ENCODE data around the gene GPX2. TPM values are rescaled to one million over a fixed set of nuclear protein-coding genes. Genes with fewer than 3 reads are reported as not detected.

The GPX2 gene
- total and polyA plus RNA-seq, 2 donors (not counting 3 experiments of a cell fraction or from before 2014, with no cell fraction given), result not detected

DNA sequence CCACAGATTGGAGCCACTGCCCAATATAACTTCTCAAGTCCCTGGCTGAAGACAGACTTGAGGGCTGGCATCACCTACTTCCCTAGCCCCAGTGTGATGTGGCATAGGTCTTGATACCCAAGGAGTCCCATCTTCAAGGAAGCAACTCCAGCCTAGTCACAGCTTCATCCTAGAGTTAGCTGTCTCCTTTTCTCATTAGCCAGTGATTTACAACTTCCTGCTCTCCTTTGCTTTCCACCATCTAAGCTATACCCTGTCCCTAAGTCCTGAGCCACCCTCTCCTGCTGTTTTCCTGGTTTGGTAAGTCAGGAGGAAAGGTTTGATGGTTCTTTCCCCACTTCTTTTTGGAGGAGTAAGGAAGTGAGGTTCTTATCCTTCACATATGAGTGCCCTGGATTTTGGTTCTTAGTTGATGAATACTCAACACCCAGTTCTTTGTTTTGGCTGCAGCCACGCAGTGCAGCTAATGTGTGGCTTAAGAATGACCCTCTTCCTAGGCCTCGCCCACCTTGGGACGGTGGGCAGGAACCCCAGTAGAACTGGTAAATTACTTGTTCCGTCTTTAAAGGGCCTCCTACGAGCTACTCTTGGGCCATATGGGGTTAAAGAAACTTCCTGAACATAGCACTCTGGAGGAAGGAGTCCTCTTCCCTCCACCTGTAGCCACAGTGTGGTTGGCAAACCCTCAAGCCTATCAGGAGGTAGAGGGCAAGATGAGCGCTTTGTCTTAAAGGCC, 3.9 kb upstream of the GPX2 start:
- Histone ChIP-seq H3K27ac (ENCODE audit: insufficient read depth, low read depth, low read length) (no peak overlapping the region), H3K79me2 (ENCODE audit: control insufficient read depth, insufficient read depth, low read length) (no peaks in the 10 kb centered on the region), H3K4me2 (ENCODE audit: insufficient read depth, low read length) (no peak overlapping the region), H4K20me1 (replicated peaks; ENCODE audit: control insufficient read depth, extremely low read depth, insufficient read depth, low read length) (no peaks in the 10 kb centered on the region), H3K27me3 (ENCODE audit: control insufficient read depth in 2 of 2, insufficient read depth in 2 of 2, low read length in 2 of 2) (no peaks in the 10 kb centered on the region), H2AFZ (ENCODE audit: low read depth, low read length) (no peak overlapping the region), H3K9me3 (replicated peaks; ENCODE audit: control insufficient read depth, insufficient read depth, low read length) (no peaks in the 10 kb centered on the region), H3K9ac (replicated peaks; ENCODE audit: extremely low read depth, insufficient read depth, low read length) (no peak overlapping the region), H3K36me3 (ENCODE audit: control insufficient read depth in 2 of 2, extremely low read depth in 1 of 2, insufficient read depth in 2 of 2, low read length in 2 of 2) (peaks cover 0 to 22% of the 10 kb centered on the region in 2 experiments), H3K9me1 (replicated peaks; ENCODE audit: control insufficient read depth, extremely low read depth, insufficient read depth, low read length) (no peaks in the 10 kb centered on the region), H3K4me1 (ENCODE audit: control insufficient read depth, extremely low read depth, insufficient read depth, low read length) (no peaks in the 10 kb centered on the region), H3K4me3 (replicated peaks in 1 of 3; ENCODE audit: insufficient read depth in 1 of 3, low read depth in 1 of 3, low read length in 3 of 3) (no peak overlapping the region)
- ChIA-PET CTCF (interaction anchor here (1.0 kb wide), 1 partner anchor 19 kb away, joined by 3 read pairs; no protein-coding TSS in a partner anchor), POLR2A (no interaction called here)
- no peak for FAIRE-seq
- intact Hi-C loops (cut with micrococcal nuclease) (no loop called here), dilution Hi-C loops (cut with MboI; ENCODE audit: extremely low pct_ligation_motif_present, low sequenced_read_pairs) (no loop called here)
- TF ChIP-seq, protein P1, sequence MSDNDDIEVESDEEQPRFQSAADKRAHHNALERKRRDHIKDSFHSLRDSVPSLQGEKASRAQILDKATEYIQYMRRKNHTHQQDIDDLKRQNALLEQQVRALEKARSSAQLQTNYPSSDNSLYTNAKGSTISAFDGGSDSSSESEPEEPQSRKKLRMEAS (IDR thresholded peaks at IDR 0.05; ENCODE audit: insufficient read depth, insufficient read length), result no peak
- no peak for TF ChIP-seq POLR2AphosphoS5 (IDR thresholded peaks at IDR 0.05; ENCODE audit: insufficient read depth, low read depth, low read length)
- TF ChIP-seq EZH2 (IDR thresholded peaks at IDR 0.05; ENCODE audit: borderline replicate concordance, low read depth, low read length, severe bottlenecking), result no peak
- BruUV-seq (replicated peaks), result no TSS peak
- DNase-seq (ENCODE audit: low read depth, low spot score), result no peak

DNA sequence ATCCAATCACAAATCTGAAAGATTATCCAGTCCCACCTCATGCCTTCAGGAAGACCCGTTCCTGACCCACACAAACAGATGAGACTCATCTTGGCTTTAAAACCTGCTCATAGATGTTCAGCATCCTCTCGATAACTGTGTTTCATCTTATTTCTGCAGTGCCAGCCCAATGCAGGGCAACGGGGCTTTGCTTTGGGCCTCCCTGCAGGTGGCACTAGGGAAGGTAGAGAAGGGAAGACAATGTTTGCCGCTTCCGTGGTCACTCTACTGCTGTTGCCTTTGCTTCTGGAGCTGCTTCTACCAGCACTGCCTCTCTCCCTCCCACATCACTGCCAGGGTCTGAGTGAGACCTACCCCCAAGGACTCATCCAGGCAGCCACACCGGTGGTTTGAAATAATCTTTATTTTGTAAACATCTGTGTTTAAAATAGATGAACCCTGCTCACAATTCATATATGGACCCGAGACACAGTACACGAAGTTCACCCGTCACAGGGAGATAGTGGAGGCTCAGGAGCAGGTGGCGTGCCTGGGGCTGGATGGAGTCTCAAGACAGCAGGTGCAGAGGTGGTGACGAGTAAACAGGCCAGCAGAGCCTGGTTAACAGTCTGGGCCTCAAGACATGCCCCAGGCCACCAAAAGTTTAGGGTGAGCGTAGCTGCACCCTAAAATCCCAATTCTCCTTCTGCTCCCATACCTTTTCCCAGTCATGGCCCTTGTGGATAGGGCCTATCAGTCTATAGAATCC, 3.1 kb upstream of the GPX2 start:
- no peaks in the 10 kb centered on the region for H3K27me3 ChIP-seq (ENCODE audit: control insufficient read depth in 2 of 2, insufficient read depth in 2 of 2, low read length in 2 of 2)
- DNase-seq (ENCODE audit: low read depth, low spot score), result no peak
- H3K79me2 ChIP-seq (ENCODE audit: control insufficient read depth, insufficient read depth, low read length), result no peaks in the 10 kb centered on the region
- ChIA-PET CTCF (no interaction called here), POLR2A (no interaction called here)
- H3K9ac ChIP-seq (replicated peaks; ENCODE audit: extremely low read depth, insufficient read depth, low read length), result no peak overlapping the region
- no peaks in the 10 kb centered on the region for H3K9me3 ChIP-seq (replicated peaks; ENCODE audit: control insufficient read depth, insufficient read depth, low read length)
- dilution Hi-C loops (cut with MboI; ENCODE audit: extremely low pct_ligation_motif_present, low sequenced_read_pairs) (no loop called here), intact Hi-C loops (cut with micrococcal nuclease) (no loop called here)
- no peaks in the 10 kb centered on the region for H3K4me1 ChIP-seq (ENCODE audit: control insufficient read depth, extremely low read depth, insufficient read depth, low read length)
- no peak for FAIRE-seq
- H4K20me1 ChIP-seq (replicated peaks; ENCODE audit: control insufficient read depth, extremely low read depth, insufficient read depth, low read length), result no peaks in the 10 kb centered on the region
- TF ChIP-seq, protein P1 (IDR thresholded peaks at IDR 0.05; ENCODE audit: insufficient read depth, insufficient read length), result no peak
- TF ChIP-seq POLR2A (IDR thresholded peaks at IDR 0.05; ENCODE audit: low read depth, low read length) (no peak), MYC (IDR thresholded peaks at IDR 0.05; ENCODE audit: low read depth, low read length) (no peak), FOS (IDR thresholded peaks at IDR 0.05; ENCODE audit: borderline replicate concordance, insufficient read depth, low read length) (no peak)
- TF ChIP-seq, protein P2, sequence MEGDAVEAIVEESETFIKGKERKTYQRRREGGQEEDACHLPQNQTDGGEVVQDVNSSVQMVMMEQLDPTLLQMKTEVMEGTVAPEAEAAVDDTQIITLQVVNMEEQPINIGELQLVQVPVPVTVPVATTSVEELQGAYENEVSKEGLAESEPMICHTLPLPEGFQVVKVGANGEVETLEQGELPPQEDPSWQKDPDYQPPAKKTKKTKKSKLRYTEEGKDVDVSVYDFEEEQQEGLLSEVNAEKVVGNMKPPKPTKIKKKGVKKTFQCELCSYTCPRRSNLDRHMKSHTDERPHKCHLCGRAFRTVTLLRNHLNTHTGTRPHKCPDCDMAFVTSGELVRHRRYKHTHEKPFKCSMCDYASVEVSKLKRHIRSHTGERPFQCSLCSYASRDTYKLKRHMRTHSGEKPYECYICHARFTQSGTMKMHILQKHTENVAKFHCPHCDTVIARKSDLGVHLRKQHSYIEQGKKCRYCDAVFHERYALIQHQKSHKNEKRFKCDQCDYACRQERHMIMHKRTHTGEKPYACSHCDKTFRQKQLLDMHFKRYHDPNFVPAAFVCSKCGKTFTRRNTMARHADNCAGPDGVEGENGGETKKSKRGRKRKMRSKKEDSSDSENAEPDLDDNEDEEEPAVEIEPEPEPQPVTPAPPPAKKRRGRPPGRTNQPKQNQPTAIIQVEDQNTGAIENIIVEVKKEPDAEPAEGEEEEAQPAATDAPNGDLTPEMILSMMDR (IDR thresholded peaks at IDR 0.05; ENCODE audit: extremely low read depth in 1 of 2, insufficient read depth in 1 of 2, low read depth in 1 of 2, low read length in 2 of 2), result no peak
- no peak overlapping the region for H3K4me2 ChIP-seq (ENCODE audit: insufficient read depth, low read length)
- H3K36me3 ChIP-seq (ENCODE audit: control insufficient read depth in 2 of 2, extremely low read depth in 1 of 2, insufficient read depth in 2 of 2, low read length in 2 of 2), result peaks cover 0 to 15% of the 10 kb centered on the region in 2 experiments
- H3K4me3 ChIP-seq (replicated peaks in 1 of 3; ENCODE audit: insufficient read depth in 1 of 3, low read depth in 1 of 3, low read length in 3 of 3), result no peak overlapping the region
- no peak overlapping the region for H2AFZ ChIP-seq (ENCODE audit: low read depth, low read length)
- no TSS peak for BruUV-seq (replicated peaks)
- H3K27ac ChIP-seq (ENCODE audit: insufficient read depth, low read depth, low read length), result no peak overlapping the region
- no peaks in the 10 kb centered on the region for H3K9me1 ChIP-seq (replicated peaks; ENCODE audit: control insufficient read depth, extremely low read depth, insufficient read depth, low read length)
